Melanocyte of skin (primary cell): ENCODE data around the gene VPS26A. TPM values are rescaled to one million over a fixed set of nuclear protein-coding genes. Genes with fewer than 3 reads are reported as not detected.

Source experiments
- small RNA-seq, 2 donors: library from RNA; depleted of rRNA; stranded (forward); fragments of <200 nt; gene quantifications; one replicate each; pipeline ENCODE3, GENCODE V24; 2012
- total RNA-seq, 2 donors: library from RNA; depleted of rRNA; stranded (reverse); fragments of >200 nt; gene quantifications; 2 replicates each; pipeline ENCODE4 v1.2.3, GENCODE V29; 2012

Gene VPS26A
- total RNA-seq = 10 to 100 TPM; 33.7 to 47.6 TPM

GRCh38 chr10:69123747-69124562, at the start of gene VPS26A:
Gene VPS26A, plus strand, starts transcription at chr10:69124178. Its CDS starts 100 bp downstream, at chr10:69124278.

DNA sequence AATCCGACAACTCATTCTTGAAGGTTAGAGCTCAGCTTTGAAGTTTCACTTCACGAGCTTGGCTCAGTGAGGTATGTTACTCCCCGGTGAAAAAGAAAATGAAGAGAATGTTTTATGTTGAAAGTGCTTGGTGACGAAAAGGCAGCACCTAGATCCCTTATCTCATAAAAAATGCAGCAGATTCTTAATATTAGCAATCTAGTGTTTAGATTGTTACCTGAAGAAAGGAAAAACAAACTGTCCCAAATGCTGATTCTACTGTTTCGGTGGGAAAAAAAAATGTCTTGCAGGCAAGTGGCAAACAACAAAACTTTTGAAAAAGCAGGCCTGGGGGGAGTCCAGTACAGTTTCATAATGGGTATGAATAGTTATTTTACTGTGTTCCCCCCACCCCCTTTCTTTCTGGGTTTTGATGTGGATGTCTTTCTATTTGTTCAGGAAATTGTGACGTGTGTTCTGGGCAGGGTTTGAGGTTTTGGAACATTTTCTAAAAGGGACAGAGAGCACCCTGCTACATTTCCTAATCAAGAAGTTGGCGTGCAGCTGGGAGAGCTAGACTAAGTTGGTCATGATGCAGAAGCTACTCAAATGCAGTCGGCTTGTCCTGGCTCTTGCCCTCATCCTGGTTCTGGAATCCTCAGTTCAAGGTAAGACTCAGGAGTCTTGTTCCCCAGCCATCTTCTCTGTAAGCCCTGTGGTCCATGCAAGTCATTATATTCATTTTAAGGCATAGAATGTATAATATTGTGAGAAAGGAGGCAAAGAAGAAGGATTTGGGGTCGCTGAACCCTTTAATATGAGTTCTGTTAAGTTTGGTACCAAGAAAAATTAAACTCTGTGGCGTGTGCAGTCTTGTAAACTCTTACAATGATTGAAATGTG, 36.1 kb upstream of the VPS26A start, which contains the start of gene SRGN:
TSS of gene SRGN (plus strand) at position 514 of the 881 bp plus-strand sequence. CDS start at position 569, 55 bp downstream.

DNA sequence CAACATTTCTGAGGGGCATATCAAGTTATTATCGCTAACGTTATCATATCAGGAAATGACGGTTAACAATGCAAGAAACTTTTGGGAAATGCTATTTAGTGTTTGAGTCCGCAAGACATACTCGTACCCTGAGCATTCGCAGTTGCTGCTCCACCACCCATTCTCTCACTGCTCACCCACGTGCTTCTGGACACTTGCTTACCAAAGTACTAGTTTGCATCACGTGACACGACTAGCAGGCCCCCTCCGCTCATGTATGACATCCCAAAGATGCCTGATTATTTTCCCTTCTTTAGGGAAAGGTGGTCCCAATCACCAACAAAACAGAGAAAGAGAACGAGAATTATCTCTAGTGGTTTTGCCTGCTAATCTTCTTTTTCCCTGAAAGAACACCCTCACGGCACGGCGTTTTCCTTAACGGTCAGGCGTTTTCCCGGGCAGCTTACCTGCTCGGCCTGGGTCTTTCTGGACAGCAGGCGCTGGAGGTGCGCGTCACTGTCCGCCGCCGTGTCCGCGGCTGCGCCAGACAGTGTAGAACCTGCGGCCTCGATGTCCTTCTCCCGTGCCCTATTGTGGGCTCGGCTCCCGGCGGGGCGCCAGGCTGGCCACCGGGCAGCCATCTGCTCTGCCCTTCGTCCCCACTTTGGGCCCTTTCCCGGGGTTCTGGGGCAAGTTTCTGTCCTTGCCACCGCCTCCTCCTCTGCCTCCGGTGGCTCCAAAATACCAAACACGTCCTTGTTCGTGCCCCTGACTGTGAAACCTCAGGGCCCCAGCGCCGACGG, 56.0 kb downstream of the VPS26A start, which contains the start of gene SUPV3L1:
TSS of gene SUPV3L1 (plus strand) at position 492 of the 782 bp plus-strand sequence. CDS start at position 550, 58 bp downstream.

GRCh38 chr10:69220041-69220451, 96.1 kb downstream of the VPS26A start, which contains the start of gene HKDC1:
Gene HKDC1, plus strand, starts transcription at chr10:69220332. Its CDS starts 104 bp downstream, at chr10:69220436.

Small RNA genes within 50 kb of the gene (small RNA-seq; reads per million reads assigned to genes)
- gene RF00017 = 0 reads per million in 2 donors

Other genes starting within 250 kb of the VPS26A start
- 10 to 100 TPM; 22.4 to 26.0 TPM for gene DDX50, start 222.9 kb upstream of the VPS26A start, total RNA-seq
- 10 to 100 TPM; 44.4 to 92.6 TPM for gene DDX21, start 168.0 kb upstream of the VPS26A start, total RNA-seq
- gene KIFBP, start 135.4 kb upstream of the VPS26A start, total RNA-seq = 10 to 100 TPM; 48.2 to 58.9 TPM
- 10 to 100 TPM; 43.6 to 52.0 TPM for gene SRGN, start 36.1 kb upstream of the VPS26A start, total RNA-seq
- 10 to 100 TPM; 25.5 to 39.3 TPM for gene SUPV3L1, start 56.1 kb downstream of the VPS26A start, total RNA-seq
- 10 to 100 TPM in 1 of 2 donors, 1 to 10 TPM in 1; 3.3 to 23.1 TPM for gene HKDC1, start 96.2 kb downstream of the VPS26A start, total RNA-seq
- gene HK1, start 154.3 kb downstream of the VPS26A start, total RNA-seq = 10 to 100 TPM; 48.2 to 89.2 TPM